Astrocyte of the cerebellum (primary cell): Measurements from ENCODE around the gene ASB17.
A peak's percentile ranks its signal among the peaks of the same experiment; 100 is the strongest.
"Not testable (repeated sequence)": the region's sequence is repeated elsewhere in the genome, so short reads cannot be mapped to it uniquely, and the experiment has no call there.

Experiments used
- DNase-seq: peaks from one replicate; pipeline ENCODE4 v3.0.0-alpha.2; 2011; ENCODE audit warnings: low read depth
- H3K4me3 ChIP-seq: 2 replicates; pipeline ENCODE4 v1.5.1; 2011; ENCODE audit warnings: mild to moderate bottlenecking, low read depth, low read length, moderate library complexity
- CTCF ChIP-seq: IDR thresholded peaks from 2 replicates; pipeline ENCODE4 v1.5.1; 2012; ENCODE audit warnings: low read length, low read depth, moderate library complexity, mild to moderate bottlenecking; ENCODE audit errors: missing control alignments
- in situ Hi-C: cut with HindIII; loops from 2 replicates; pipeline ENCODE4 v1.10.0; 2017; ENCODE audit warnings: low sequenced_read_pairs

The ASB17 gene

GRCh38 chr1:75954586-75954985 is 22.4 kb upstream of the ASB17 start:
- no peak for TF ChIP-seq CTCF
- in situ Hi-C loops, result no loop called here
- H3K4me3 ChIP-seq, result no peak overlapping the region
- DNase-seq, result no peak

GRCh38 chr1:75953461-75953860 is 21.3 kb upstream of the ASB17 start:
- no peak for DNase-seq

GRCh38 chr1:75952016-75952415 is 19.8 kb upstream of the ASB17 start:
- in situ Hi-C loops, result no loop called here
- no peak for TF ChIP-seq CTCF
- DNase-seq, result no peak
- H3K4me3 ChIP-seq, result no peak overlapping the region

More at GRCh38 chr1:75953461-75953860, 21.3 kb upstream of the ASB17 start:
- no peak overlapping the region for H3K4me3 ChIP-seq
- no peak for TF ChIP-seq CTCF
- in situ Hi-C loops, result no loop called here

- H3K4me3 ChIP-seq, result no peak overlapping the region
- DNase-seq, result no peak
- no peak for TF ChIP-seq CTCF
- in situ Hi-C loops, result no loop called here
Measured at GRCh38 chr1:75950176-75950575, 18.0 kb upstream of the ASB17 start.

- DNase-seq, H3K4me3 ChIP-seq, in situ Hi-C loops: not testable (repeated sequence)
Measured at GRCh38 chr1:75943037-75943436, 10.8 kb upstream of the ASB17 start.

GRCh38 chr1:75937034-75937433 is 4.8 kb upstream of the ASB17 start:
- TF ChIP-seq CTCF, result no peak
- in situ Hi-C loops, result no loop called here
- H3K4me3 ChIP-seq, result no peak overlapping the region
- DNase-seq, result peak; percentile 32

- no peak overlapping the region for H3K4me3 ChIP-seq
- TF ChIP-seq CTCF, result no peak
- no peak for DNase-seq
- in situ Hi-C loops, result no loop called here
Measured at GRCh38 chr1:75922698-75923097, 9.5 kb downstream of the ASB17 start.
